ENCODE measurements around the gene DDX31. TPM values are rescaled to one million over a fixed set of nuclear protein-coding genes. Genes with fewer than 3 reads are reported as not detected.

DDX31 gene
- total and polyA plus RNA-seq, 9 of the 15 experiments (the other 6 are each of a cell fraction or from before 2014, with no cell fraction given), result 11.9 to 24.6 (median 22.2) TPM

- TF ChIP-seq GABPA (tag; conservative IDR thresholded peaks at IDR 0.05; ENCODE audit: low read depth) (no peak), RNF2 (IDR thresholded peaks at IDR 0.05) (no peak), CHD4 (IDR thresholded peaks at IDR 0.05; ENCODE audit: insufficient read depth, insufficient replicate concordance, low read depth, low read length, poor library complexity, severe bottlenecking) (no peak)
Observed at GRCh38 chr9:132627594-132627993, 42.2 kb downstream of the DDX31 start (continued).

- TF ChIP-seq ZNF696 (CRISPR knock-in tag; conservative IDR thresholded peaks at IDR 0.05), result no peak
- TF ChIP-seq TSHZ1 (CRISPR knock-in tag; IDR thresholded peaks at IDR 0.05), result no peak
- TF ChIP-seq CBFB (CRISPR knock-in tag; IDR thresholded peaks at IDR 0.05), result no peak
- ChIA-PET POLR2A (no interaction called here), CTCF (ENCODE audit: low intra/inter-chr PET ratio) (no interaction called here)
- FAIRE-seq (no peak), ATAC-seq (no peak), DNase-seq (ENCODE audit: extremely low read depth in 1 of 4, low spot score in 3 of 4) (no peak)
- Histone ChIP-seq H4K20me1 (replicated peaks; ENCODE audit: control insufficient read depth, insufficient read depth, low read length) (0 out of 2 replicates have a peak, but pooled peaks cover 4% of the 10 kb centered on the region), H3K36me3 (ENCODE audit: control insufficient read depth, insufficient read depth, low read length) (peaks cover 83% of the 10 kb centered on the region), H2AFZ (ENCODE audit: low read depth, low read length) (no peak overlapping the region), H3K27me3 (ENCODE audit: control insufficient read depth in 2 of 2, insufficient read depth in 2 of 2, low read length in 2 of 2) (no peaks in the 10 kb centered on the region), H3K79me2 (ENCODE audit: control insufficient read depth, insufficient read depth, low read length) (no peaks in the 10 kb centered on the region), H3K9me1 (ENCODE audit: control insufficient read depth, insufficient read depth, low read length) (no peaks in the 10 kb centered on the region), H3K9ac (ENCODE audit: insufficient read depth in 1 of 2, low read depth in 2 of 2, low read length in 2 of 2) (no peak overlapping the region), H3K4me1 (replicated peaks in 1 of 2; ENCODE audit: control insufficient read depth in 2 of 2, insufficient read depth in 2 of 2, low read length in 2 of 2) (no peaks in the 10 kb centered on the region), H3K4me2 (ENCODE audit: insufficient read depth, low read length) (no peak overlapping the region), H3K9me3 (replicated peaks; ENCODE audit: control insufficient read depth, insufficient read depth, low read depth, low read length) (no peaks in the 10 kb centered on the region), H3K4me3 (no peak overlapping the region), H3K27ac (ENCODE audit: extremely low read depth, low read depth, low read length) (no peak overlapping the region)
- in situ Hi-C loops (cut with MboI), result no loop called here
- WGBS (ENCODE audit: insufficient coverage, low coverage, missing lambda C conversion rate), result 83% methylated on average over 7 of the region's 7 CpGs
- no TSS peak for BruUV-seq (replicated peaks)
- intact Hi-C loops (cut with micrococcal nuclease), result no loop called here
Observed at GRCh38 chr9:132627106-132627505, 42.7 kb downstream of the DDX31 start.
